KMS-11 (cell line): ENCODE results near the gene RAB36.

ENCODE experiments used
- H2AFZ ChIP-seq: fragments of 200-600 bp; sonication (generic); 2 replicates; pipeline ENCODE4 v1.6.1; 2016; ENCODE audit warnings: antibody characterized with exemption, mixed run types, low read depth
- H3K27ac ChIP-seq: fragments of 200-600 bp; sonication (generic); 2 replicates; pipeline ENCODE4 v1.6.1; 2016; ENCODE audit warnings: mild to moderate bottlenecking, mixed run types
- H3K27me3 ChIP-seq: fragments of 200-600 bp; sonication (generic); 2 replicates; pipeline ENCODE4 v1.6.1; 2017; ENCODE audit warnings: mild to moderate bottlenecking, low read depth, mixed run types, moderate library complexity; ENCODE audit not compliant: insufficient read depth
- H3K36me3 ChIP-seq: fragments of 200-600 bp; sonication (generic); 2 replicates; pipeline ENCODE4 v1.6.1; 2017; ENCODE audit warnings: mild to moderate bottlenecking, mixed run types; ENCODE audit not compliant: insufficient read depth
- H3K4me1 ChIP-seq: fragments of 200-600 bp; sonication (generic); 2 replicates; pipeline ENCODE4 v1.6.1; 2016; ENCODE audit warnings: mild to moderate bottlenecking, low read depth, mixed run types; ENCODE audit not compliant: poor library complexity, severe bottlenecking
- H3K4me2 ChIP-seq: fragments of 200-600 bp; sonication (generic); 2 replicates; pipeline ENCODE4 v1.7.0; 2016; ENCODE audit warnings: mild to moderate bottlenecking, mixed run types
- H3K4me3 ChIP-seq: fragments of 200-600 bp; sonication (generic); IDR thresholded peaks from 2 replicates; pipeline ENCODE4 v1.6.1; 2017; ENCODE audit warnings: low read depth, low read length, mixed read lengths; ENCODE audit not compliant: insufficient read depth
- H3K79me2 ChIP-seq: fragments of 200-600 bp; sonication (generic); 2 replicates; pipeline ENCODE4 v1.6.1; 2016; ENCODE audit warnings: low read depth, mixed run types; ENCODE audit not compliant: insufficient read depth
- H3K9ac ChIP-seq: fragments of 200-600 bp; sonication (generic); 2 replicates; pipeline ENCODE4 v1.6.1; 2016; ENCODE audit warnings: mild to moderate bottlenecking, mixed run types
- H4K20me1 ChIP-seq: fragments of 200-600 bp; sonication (generic); 2 replicates; pipeline ENCODE4 v1.6.1; 2016; ENCODE audit warnings: mild to moderate bottlenecking, mixed run types; ENCODE audit not compliant: insufficient read depth
- CTCF ChIP-seq: fragments of 200-600 bp; sonication (generic); conservative IDR thresholded peaks from 2 replicates; pipeline ENCODE4 v1.6.1; 2017; ENCODE audit warnings: low read depth, mild to moderate bottlenecking, antibody characterized with exemption, low read length, moderate library complexity, mixed read lengths

The RAB36 gene

GRCh38 chr22:23122216-23122957 lies 22.9 kb upstream of the RAB36 start:
- Histone ChIP-seq H3K27ac (no peak overlapping the region), H3K4me1 (peaks cover 9% of the 10 kb centered on the region), H3K27me3 (no peaks in the 10 kb centered on the region), H2AFZ (no peak overlapping the region), H3K9ac (no peak overlapping the region), H3K4me2 (no peak overlapping the region), H4K20me1 (no peaks in the 10 kb centered on the region), H3K36me3 (no peaks in the 10 kb centered on the region), H3K4me3 (no peak overlapping the region), H3K79me2 (no peaks in the 10 kb centered on the region)
- TF ChIP-seq CTCF = no peak

- Histone ChIP-seq H2AFZ (no peak overlapping the region), H3K27me3 (no peaks in the 10 kb centered on the region), H4K20me1 (no peaks in the 10 kb centered on the region), H3K4me1 (peaks cover 14% of the 10 kb centered on the region), H3K4me2 (no peak overlapping the region), H3K4me3 (no peak overlapping the region), H3K9ac (no peak overlapping the region), H3K36me3 (no peaks in the 10 kb centered on the region), H3K79me2 (no peaks in the 10 kb centered on the region), H3K27ac (no peak overlapping the region)
- TF ChIP-seq CTCF = no peak
These were observed 22.1 kb upstream of the RAB36 start for GRCh38 chr22:23122992-23123803.

- Histone ChIP-seq H4K20me1 (no peaks in the 10 kb centered on the region), H3K27ac (no peak overlapping the region), H3K9ac (no peak overlapping the region), H3K36me3 (no peaks in the 10 kb centered on the region), H3K79me2 (no peaks in the 10 kb centered on the region), H2AFZ (no peak overlapping the region), H3K4me2 (no peak overlapping the region), H3K4me3 (no peak overlapping the region), H3K27me3 (no peaks in the 10 kb centered on the region), H3K4me1 (peaks cover 21% of the 10 kb centered on the region)
- no peak for TF ChIP-seq CTCF
These were observed 21.4 kb upstream of the RAB36 start for GRCh38 chr22:23123804-23124254.

- no peak overlapping the region for H3K9ac ChIP-seq
- H3K79me2 ChIP-seq = no peaks in the 10 kb centered on the region
- H3K36me3 ChIP-seq = no peaks in the 10 kb centered on the region
- no peak overlapping the region for H2AFZ ChIP-seq
- H3K4me1 ChIP-seq = peaks cover 21% of the 10 kb centered on the region
- no peaks in the 10 kb centered on the region for H3K27me3 ChIP-seq
- H3K27ac ChIP-seq = no peak overlapping the region
- no peaks in the 10 kb centered on the region for H4K20me1 ChIP-seq
- no peak overlapping the region for H3K4me3 ChIP-seq
- no peak for TF ChIP-seq CTCF
- H3K4me2 ChIP-seq = no peak overlapping the region
These were observed 20.4 kb upstream of the RAB36 start for GRCh38 chr22:23124611-23125511.
